Measurements from ENCODE around the gene LGI4.

DNA sequence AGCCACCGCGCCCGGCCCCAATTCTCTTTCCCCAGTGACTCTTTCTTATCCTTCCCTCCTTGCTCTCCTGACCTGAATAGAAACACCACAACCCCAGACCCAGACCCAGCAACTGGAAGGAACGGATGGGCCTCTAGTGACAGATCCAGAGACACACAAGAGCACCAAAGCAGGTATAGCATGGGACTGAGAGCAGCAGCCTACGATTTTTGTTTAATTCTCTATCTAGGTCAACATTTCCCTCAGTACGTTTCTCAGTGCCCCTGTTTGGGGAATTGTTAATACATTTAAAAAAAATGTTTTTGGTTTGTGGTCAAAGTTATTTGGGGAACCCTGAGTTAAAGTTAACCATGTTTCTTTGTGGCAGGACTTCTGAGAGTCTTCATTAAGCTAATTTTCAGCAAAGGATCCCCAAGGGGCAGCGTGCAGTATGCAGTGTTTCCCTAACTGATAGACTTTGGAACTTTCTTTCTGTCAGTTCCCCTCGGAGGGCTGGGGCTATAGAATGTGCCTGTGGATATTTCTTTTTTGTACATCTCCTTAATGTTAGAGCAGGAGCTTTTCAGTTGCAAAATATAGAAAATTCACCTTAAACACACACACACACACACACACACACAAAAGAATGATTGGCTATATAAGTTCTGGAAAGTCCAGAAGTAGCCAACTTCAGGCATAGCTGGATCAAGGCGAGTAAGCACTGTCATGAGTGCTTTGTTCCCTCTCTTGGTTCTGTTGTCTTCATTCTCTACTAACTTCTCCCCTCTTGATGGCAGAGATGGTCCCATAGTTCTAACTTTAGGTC, 26.0 kb upstream of the LGI4 start:
- TF ChIP-seq CTCF (IDR thresholded peaks at IDR 0.05; ENCODE audit: insufficient read depth, low read length, poor library complexity, severe bottlenecking) (no peak), EZH2phosphoT487 (conservative IDR thresholded peaks at IDR 0.05; ENCODE audit: low read length) (no peak)
